ENCODE data around the gene ZNF608. TPM values are rescaled to one million over a fixed set of nuclear protein-coding genes. Genes with fewer than 3 reads are reported as not detected.

Gene ZNF608
- total and polyA plus RNA-seq, 2 donors from 2014 or later: 5.9 to 35.8 TPM

DNA sequence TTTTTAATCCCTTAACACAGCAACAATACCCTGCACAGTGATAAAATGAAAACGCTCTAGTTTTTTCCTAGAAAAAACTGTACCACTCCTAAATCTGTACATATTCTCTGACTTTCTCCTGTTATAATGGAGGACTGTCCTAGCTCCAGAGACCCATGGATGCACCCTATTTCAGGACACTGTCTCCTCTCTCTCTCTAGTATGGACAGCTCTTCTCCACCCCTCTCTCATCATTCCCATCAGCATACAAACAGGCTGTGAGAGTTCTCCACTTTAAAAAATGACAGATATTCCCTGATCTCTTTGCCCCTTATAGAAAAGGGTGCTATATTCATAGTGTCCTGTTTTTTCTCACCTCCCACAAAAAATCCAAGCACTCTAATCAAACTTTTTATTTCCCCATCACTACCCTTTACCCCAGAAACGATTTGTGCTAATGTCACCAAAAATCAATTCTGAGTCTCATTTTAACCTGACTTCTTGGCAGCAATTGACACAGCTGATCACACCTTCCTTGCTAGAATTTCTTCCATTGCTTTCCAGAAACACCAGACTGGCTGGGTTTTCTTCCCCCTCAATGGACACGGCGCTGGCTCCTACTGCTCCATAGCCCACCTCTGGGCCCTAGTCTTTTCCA, 20.7 kb downstream of the ZNF608 start:
- Histone ChIP-seq H3K4me1 (ENCODE audit: control insufficient read depth in 2 of 3, insufficient read depth in 2 of 3, low read depth in 1 of 3, low read length in 3 of 3) (peaks cover 0 to 6% (median 3%) of the 10 kb centered on the region in 3 donors), H3K4me3 (ENCODE audit: low read length in 3 of 3) (no peak overlapping the region), H3K27ac (ENCODE audit: low read depth in 2 of 2, low read length in 2 of 2) (no peak overlapping the region), H3K9ac (ENCODE audit: low read length in 3 of 3) (no peak overlapping the region), H3K27me3 (ENCODE audit: control insufficient read depth, insufficient read depth, low read length) (no peaks in the 10 kb centered on the region), H3K9me3 (ENCODE audit: control insufficient read depth in 2 of 3, insufficient read depth in 1 of 3, low read length in 3 of 3) (no peaks in the 10 kb centered on the region), H3K36me3 (ENCODE audit: control insufficient read depth in 2 of 3, insufficient read depth in 3 of 3, low read length in 3 of 3) (no peaks in the 10 kb centered on the region)
- TF ChIP-seq CTCF (IDR thresholded peaks at IDR 0.05; ENCODE audit: borderline replicate concordance, extremely low read depth, insufficient read depth): no peak
- DNase-seq (no peak), FAIRE-seq (no peak)
- intact Hi-C loops (cut with DNase I): no loop called here

- H3K4me3 ChIP-seq (ENCODE audit: low read length in 3 of 3): no peak overlapping the region
- no peaks in the 10 kb centered on the region for H3K36me3 ChIP-seq (ENCODE audit: control insufficient read depth in 2 of 3, insufficient read depth in 3 of 3, low read length in 3 of 3)
- no peaks in the 10 kb centered on the region for H3K27me3 ChIP-seq (ENCODE audit: control insufficient read depth, insufficient read depth, low read length)
- no peak overlapping the region for H3K9ac ChIP-seq (ENCODE audit: low read length in 3 of 3)
- H3K9me3 ChIP-seq (ENCODE audit: control insufficient read depth in 2 of 3, insufficient read depth in 1 of 3, low read length in 3 of 3): no peaks in the 10 kb centered on the region
- intact Hi-C loops (cut with DNase I): no loop called here
- FAIRE-seq (no peak), DNase-seq (no peak)
- H3K4me1 ChIP-seq (ENCODE audit: control insufficient read depth in 2 of 3, insufficient read depth in 2 of 3, low read depth in 1 of 3, low read length in 3 of 3): peaks cover 0 to 6% (median 3%) of the 10 kb centered on the region in 3 donors
- H3K27ac ChIP-seq (ENCODE audit: low read depth in 2 of 2, low read length in 2 of 2): no peak overlapping the region
- TF ChIP-seq CTCF (IDR thresholded peaks at IDR 0.05; ENCODE audit: borderline replicate concordance, extremely low read depth, insufficient read depth): no peak
Measured at GRCh38 chr5:124725040-124725434, 21.4 kb downstream of the ZNF608 start.

- Histone ChIP-seq H3K27me3 (ENCODE audit: control insufficient read depth, insufficient read depth, low read length) (no peaks in the 10 kb centered on the region), H3K9me3 (ENCODE audit: control insufficient read depth in 2 of 3, insufficient read depth in 1 of 3, low read length in 3 of 3) (no peaks in the 10 kb centered on the region), H3K4me3 (ENCODE audit: low read length in 3 of 3) (no peak overlapping the region), H3K9ac (ENCODE audit: low read length in 3 of 3) (no peak overlapping the region), H3K27ac (ENCODE audit: low read depth in 2 of 2, low read length in 2 of 2) (no peak overlapping the region), H3K36me3 (ENCODE audit: control insufficient read depth in 2 of 3, insufficient read depth in 3 of 3, low read length in 3 of 3) (no peaks in the 10 kb centered on the region), H3K4me1 (ENCODE audit: control insufficient read depth in 2 of 3, insufficient read depth in 2 of 3, low read depth in 1 of 3, low read length in 3 of 3) (peaks cover 2 to 6% (median 3%) of the 10 kb centered on the region in 3 donors)
- no peak for TF ChIP-seq CTCF (IDR thresholded peaks at IDR 0.05; ENCODE audit: borderline replicate concordance, extremely low read depth, insufficient read depth)
- no peak for FAIRE-seq
- intact Hi-C loops (cut with DNase I): no loop called here
- no peak for DNase-seq
Measured at GRCh38 chr5:124724357-124725039, 21.9 kb downstream of the ZNF608 start.

All from kidney (tissue), 14 donors.